H9 (cell line): ENCODE measurements around the gene C12orf56. TPM values are rescaled to one million over a fixed set of nuclear protein-coding genes. Genes with fewer than 3 reads are reported as not detected.

Source experiments
- DNase-seq: peaks from one replicate; pipeline ENCODE4 v3.0.0-alpha.2; 2017
- H2AFZ ChIP-seq: one replicate; pipeline ENCODE4 v1.6.1; 2013; ENCODE audit warnings: mild to moderate bottlenecking, low read length, control low read depth, moderate library complexity
- H2AK5ac ChIP-seq: 2 replicates; pipeline ENCODE4 v1.6.1; 2013; ENCODE audit warnings: low read length, control low read depth, mixed read lengths; ENCODE audit not compliant: insufficient read length
- H2BK120ac ChIP-seq: one replicate; pipeline ENCODE4 v1.6.1; 2013; ENCODE audit warnings: low read depth, mild to moderate bottlenecking, low read length, control low read depth, inconsistent platforms; ENCODE audit not compliant: poor library complexity, severe bottlenecking
- H2BK12ac ChIP-seq: 2 replicates; pipeline ENCODE4 v1.6.1; 2013; ENCODE audit warnings: low read length, control low read depth, mixed read lengths, low read depth; ENCODE audit not compliant: insufficient read length
- H2BK15ac ChIP-seq: 2 replicates; pipeline ENCODE4 v1.6.1; 2013; ENCODE audit warnings: low read depth, low read length, control low read depth
- H2BK20ac ChIP-seq: one replicate; pipeline ENCODE4 v1.6.1; 2013; ENCODE audit warnings: low read depth, mild to moderate bottlenecking, low read length, control low read depth, inconsistent platforms; ENCODE audit not compliant: poor library complexity, severe bottlenecking
- H2BK5ac ChIP-seq: 2 replicates; pipeline ENCODE4 v1.6.1; 2013; ENCODE audit warnings: low read length, control low read depth, mixed read lengths; ENCODE audit not compliant: insufficient read length
- H3K14ac ChIP-seq: 2 replicates; pipeline ENCODE4 v1.6.1; 2013; ENCODE audit warnings: low read length, control low read depth; ENCODE audit not compliant: insufficient read depth
- H3K18ac ChIP-seq: 2 replicates; pipeline ENCODE4 v1.6.1; 2013; ENCODE audit warnings: low read depth, mild to moderate bottlenecking, mixed read lengths, low read length, control low read depth; ENCODE audit not compliant: insufficient read length
- H3K23ac ChIP-seq: 2 replicates; pipeline ENCODE4 v1.6.1; 2013; ENCODE audit warnings: low read length, control low read depth, mixed read lengths, low read depth; ENCODE audit not compliant: insufficient read length
- H3K23me2 ChIP-seq: 2 replicates; pipeline ENCODE4 v1.6.1; 2013; ENCODE audit warnings: low read depth, mild to moderate bottlenecking, mixed read lengths, low read length, control low read depth; ENCODE audit not compliant: insufficient read length, poor library complexity, severe bottlenecking
- H3K27ac ChIP-seq: 2 replicates; pipeline ENCODE4 v1.5.1; 2013; ENCODE audit warnings: low read length, control low read depth, mixed read lengths, low read depth; ENCODE audit not compliant: insufficient read length
- H3K27me3 ChIP-seq: 2 replicates; pipeline ENCODE4 v1.6.1; 2013; ENCODE audit warnings: low read length, control low read depth, inconsistent platforms; ENCODE audit not compliant: insufficient read depth
- H3K4ac ChIP-seq: 2 replicates; pipeline ENCODE4 v1.6.1; 2013; ENCODE audit warnings: low read depth, mild to moderate bottlenecking, control low read depth, inconsistent platforms, low read length, moderate library complexity
- H3K4me1 ChIP-seq: 2 replicates; pipeline ENCODE4 v1.6.1; 2013; ENCODE audit warnings: low read length, control low read depth, inconsistent platforms; ENCODE audit not compliant: insufficient read depth
- H3K4me2 ChIP-seq: 2 replicates; pipeline ENCODE4 v1.6.1; 2013; ENCODE audit warnings: low read length, control low read depth, mixed read lengths; ENCODE audit not compliant: insufficient read length, insufficient read depth
- H3K56ac ChIP-seq: 2 replicates; pipeline ENCODE4 v1.6.1; 2013; ENCODE audit warnings: low read depth, mild to moderate bottlenecking, mixed read lengths, low read length, control low read depth; ENCODE audit not compliant: insufficient read length
- H3K79me1 ChIP-seq: 2 replicates; pipeline ENCODE4 v1.6.1; 2013; ENCODE audit warnings: low read depth, mild to moderate bottlenecking, moderate library complexity, low read length, control low read depth, inconsistent platforms; ENCODE audit not compliant: insufficient read depth, poor library complexity, severe bottlenecking
- H3K79me2 ChIP-seq: 2 replicates; pipeline ENCODE4 v1.6.1; 2013; ENCODE audit warnings: low read length, control low read depth, inconsistent platforms; ENCODE audit not compliant: insufficient read depth
- H3K9ac ChIP-seq: 2 replicates; pipeline ENCODE4 v1.6.1; 2013; ENCODE audit warnings: low read length, control low read depth, mixed read lengths; ENCODE audit not compliant: insufficient read length; ENCODE audit errors: extremely low read depth
- H3K9me3 ChIP-seq: one replicate; pipeline ENCODE4 v1.6.1; 2013; ENCODE audit warnings: low read depth, low read length, inconsistent platforms; ENCODE audit not compliant: control insufficient read depth
- H3T11ph ChIP-seq: one replicate; pipeline ENCODE4 v1.6.1; 2013; ENCODE audit warnings: mild to moderate bottlenecking, low read length, control low read depth, inconsistent platforms
- H4K20me1 ChIP-seq: one replicate; pipeline ENCODE4 v1.6.1; 2013; ENCODE audit not compliant: control insufficient read depth, insufficient read length, insufficient read depth
- H4K5ac ChIP-seq: 2 replicates; pipeline ENCODE4 v1.6.1; 2013; ENCODE audit warnings: low read depth, mild to moderate bottlenecking, mixed read lengths, low read length, control low read depth; ENCODE audit not compliant: insufficient read length
- H4K8ac ChIP-seq: replicated peaks from 2 replicates; pipeline ENCODE4 v1.6.1; 2013; ENCODE audit warnings: low read length, control low read depth, mixed read lengths, low read depth; ENCODE audit not compliant: insufficient read length
- H4K91ac ChIP-seq: 2 replicates; pipeline ENCODE4 v1.6.1; 2013; ENCODE audit warnings: low read depth, mild to moderate bottlenecking, moderate library complexity, mixed read lengths, low read length, control low read depth; ENCODE audit not compliant: insufficient read length
- H3K27ac Mint-ChIP-seq, 3 experiments: 2 replicates in 2 of 3; 3 replicates in 1 of 3; pipeline ENCODE4 v1.8.0; 2020 to 2021; ENCODE audit warnings: mixed read lengths in 3 of 3, mild to moderate bottlenecking in 1 of 3, moderate library complexity in 1 of 3
- H3K27me3 Mint-ChIP-seq: 2 replicates; pipeline ENCODE4 v1.8.0; 2021; ENCODE audit warnings: low read depth, mild to moderate bottlenecking, moderate library complexity, mixed read lengths
- H3K36me3 Mint-ChIP-seq, 3 experiments: 2 replicates in 2 of 3; 3 replicates in 1 of 3; pipeline ENCODE4 v1.8.0; 2020 to 2021; ENCODE audit warnings: low read depth in 3 of 3, mixed read lengths in 3 of 3; ENCODE audit not compliant: insufficient read depth in 1 of 3
- H3K4me1 Mint-ChIP-seq, 2 experiments: 2 replicates each; pipeline ENCODE4 v1.8.0; 2020; ENCODE audit warnings: mixed read lengths in 2 of 2
- H3K4me3 Mint-ChIP-seq, 2 experiments: 2 replicates in 1 of 2; 3 replicates in 1 of 2; pipeline ENCODE4 v1.8.0; 2020 to 2021; ENCODE audit warnings: mild to moderate bottlenecking in 2 of 2, mixed read lengths in 2 of 2, moderate library complexity in 1 of 2
- H3K9me3 Mint-ChIP-seq, 2 experiments: 2 replicates in 1 of 2; 3 replicates in 1 of 2; pipeline ENCODE4 v1.8.0; 2020; ENCODE audit warnings: mild to moderate bottlenecking in 2 of 2, mixed read lengths in 2 of 2, moderate library complexity in 1 of 2
- WGBS: extraction: QIAGEN DNeasy Blood & Tissue Kit; methylation state at CpG from one replicate; pipeline ENCODE4 v1.1.7; 2013; ENCODE audit warnings: missing lambda C conversion rate, low lambda C conversion rate, mixed read lengths; ENCODE audit not compliant: insufficient read length; ENCODE audit errors: extremely low coverage; 5-methylcytosine and 5-hydroxymethylcytosine counted together
- total RNA-seq: library from RNA; stranded (reverse); gene quantifications from 2 replicates; pipeline ENCODE4 v1.2.1, GENCODE V29; 2021
- TF ChIP-seq, protein P1 (sequence below): fragments of 200-600 bp; sonication (generic); conservative IDR thresholded peaks from 3 replicates; pipeline ENCODE4 v1.8.0; 2021; ENCODE audit warnings: antibody characterized with exemption, mild to moderate bottlenecking

Gene C12orf56
- total RNA-seq, 1 experiment from 2014 or later: 2.2 TPM

DNA sequence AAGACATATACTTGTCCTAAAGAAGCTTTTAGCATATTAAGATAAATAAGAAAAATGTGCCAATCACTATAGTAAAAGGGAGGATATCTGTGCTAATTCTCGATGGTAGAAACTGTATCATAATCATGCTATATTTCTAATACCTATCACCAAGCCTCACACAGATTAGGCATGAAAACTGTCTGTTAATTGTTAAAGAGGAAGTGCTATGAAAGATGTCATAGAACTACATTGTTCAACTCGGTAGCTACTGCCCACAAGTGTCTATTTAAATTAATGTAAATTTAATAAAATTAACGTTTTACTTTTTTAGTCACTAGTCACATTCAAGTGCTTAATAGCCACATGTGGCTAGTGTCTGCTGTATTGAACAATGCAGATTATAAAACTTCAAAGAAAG, 90.9 kb downstream of the C12orf56 start:
- H3K79me2 ChIP-seq: no peaks in the 10 kb centered on the region
- H3K27ac ChIP-seq: no peak overlapping the region
- no peak overlapping the region for H3T11ph ChIP-seq
- TF ChIP-seq, protein P1, sequence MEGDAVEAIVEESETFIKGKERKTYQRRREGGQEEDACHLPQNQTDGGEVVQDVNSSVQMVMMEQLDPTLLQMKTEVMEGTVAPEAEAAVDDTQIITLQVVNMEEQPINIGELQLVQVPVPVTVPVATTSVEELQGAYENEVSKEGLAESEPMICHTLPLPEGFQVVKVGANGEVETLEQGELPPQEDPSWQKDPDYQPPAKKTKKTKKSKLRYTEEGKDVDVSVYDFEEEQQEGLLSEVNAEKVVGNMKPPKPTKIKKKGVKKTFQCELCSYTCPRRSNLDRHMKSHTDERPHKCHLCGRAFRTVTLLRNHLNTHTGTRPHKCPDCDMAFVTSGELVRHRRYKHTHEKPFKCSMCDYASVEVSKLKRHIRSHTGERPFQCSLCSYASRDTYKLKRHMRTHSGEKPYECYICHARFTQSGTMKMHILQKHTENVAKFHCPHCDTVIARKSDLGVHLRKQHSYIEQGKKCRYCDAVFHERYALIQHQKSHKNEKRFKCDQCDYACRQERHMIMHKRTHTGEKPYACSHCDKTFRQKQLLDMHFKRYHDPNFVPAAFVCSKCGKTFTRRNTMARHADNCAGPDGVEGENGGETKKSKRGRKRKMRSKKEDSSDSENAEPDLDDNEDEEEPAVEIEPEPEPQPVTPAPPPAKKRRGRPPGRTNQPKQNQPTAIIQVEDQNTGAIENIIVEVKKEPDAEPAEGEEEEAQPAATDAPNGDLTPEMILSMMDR: no peak
- H3K14ac ChIP-seq: no peak overlapping the region
- H3K4me3 Mint-ChIP-seq: no peak overlapping the region
- H2BK120ac ChIP-seq: no peak overlapping the region
- H3K4me1 ChIP-seq: no peaks in the 10 kb centered on the region
- no peak for DNase-seq
- H3K36me3 Mint-ChIP-seq: peaks cover 0 to 6% (median 0%) of the 10 kb centered on the region in 3 experiments; a peak in 2 of 7 replicates
- H3K9ac ChIP-seq: no peak overlapping the region
- H2BK12ac ChIP-seq: no peak overlapping the region
- no peak overlapping the region for H3K27ac Mint-ChIP-seq
- no peaks in the 10 kb centered on the region for H3K9me3 ChIP-seq
- H2AFZ ChIP-seq: no peak overlapping the region
- WGBS: no CpG with 5 or more reads among the region's 3 CpGs
- no peak overlapping the region for H2BK20ac ChIP-seq
- H4K8ac ChIP-seq: no peak overlapping the region
- H3K4ac ChIP-seq: no peak overlapping the region
- no peak overlapping the region for H2BK15ac ChIP-seq
- H4K91ac ChIP-seq: no peak overlapping the region
- peaks cover 0 to 2% of the 10 kb centered on the region in 2 experiments; a peak in 1 of 4 replicates for H3K4me1 Mint-ChIP-seq
- no peak overlapping the region for H4K5ac ChIP-seq
- H3K9me3 Mint-ChIP-seq: 0 out of 5 replicates have a peak, but pooled peaks cover 0 to 2% of the 10 kb centered on the region in 2 experiments
- H3K27me3 ChIP-seq: no peaks in the 10 kb centered on the region
- H3K56ac ChIP-seq: no peak overlapping the region
- H3K23me2 ChIP-seq: no peaks in the 10 kb centered on the region
- no peak overlapping the region for H2BK5ac ChIP-seq
- H2AK5ac ChIP-seq: no peak overlapping the region
- no peaks in the 10 kb centered on the region for H3K27me3 Mint-ChIP-seq
- H3K18ac ChIP-seq: no peak overlapping the region
- H4K20me1 ChIP-seq: no peaks in the 10 kb centered on the region
- no peaks in the 10 kb centered on the region for H3K79me1 ChIP-seq
- H3K23ac ChIP-seq: no peak overlapping the region
- no peak overlapping the region for H3K4me2 ChIP-seq
